ENCODE data around the gene ABCG1.

The ABCG1 gene

DNA sequence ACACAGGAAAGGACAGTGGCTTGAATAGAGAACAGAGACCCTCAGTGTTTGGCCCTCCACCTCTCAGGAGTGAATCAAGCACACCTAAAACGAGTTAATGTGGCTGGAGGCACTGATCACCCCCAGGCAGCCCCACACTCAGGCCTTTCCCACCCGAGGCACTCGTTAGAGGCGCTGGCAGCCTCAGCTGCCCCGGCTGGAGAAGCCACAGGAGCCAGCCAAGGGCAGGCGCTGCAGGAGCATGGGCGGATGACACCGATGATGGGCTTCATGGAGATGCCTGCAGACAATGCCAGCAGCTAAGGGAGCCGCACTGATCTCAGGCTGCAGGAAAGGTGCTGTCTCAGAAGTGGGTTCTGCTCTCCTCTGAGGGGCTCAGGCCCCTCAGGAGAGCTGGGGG, 24.1 kb upstream of the ABCG1 start:
- TF ChIP-seq, protein P1, sequence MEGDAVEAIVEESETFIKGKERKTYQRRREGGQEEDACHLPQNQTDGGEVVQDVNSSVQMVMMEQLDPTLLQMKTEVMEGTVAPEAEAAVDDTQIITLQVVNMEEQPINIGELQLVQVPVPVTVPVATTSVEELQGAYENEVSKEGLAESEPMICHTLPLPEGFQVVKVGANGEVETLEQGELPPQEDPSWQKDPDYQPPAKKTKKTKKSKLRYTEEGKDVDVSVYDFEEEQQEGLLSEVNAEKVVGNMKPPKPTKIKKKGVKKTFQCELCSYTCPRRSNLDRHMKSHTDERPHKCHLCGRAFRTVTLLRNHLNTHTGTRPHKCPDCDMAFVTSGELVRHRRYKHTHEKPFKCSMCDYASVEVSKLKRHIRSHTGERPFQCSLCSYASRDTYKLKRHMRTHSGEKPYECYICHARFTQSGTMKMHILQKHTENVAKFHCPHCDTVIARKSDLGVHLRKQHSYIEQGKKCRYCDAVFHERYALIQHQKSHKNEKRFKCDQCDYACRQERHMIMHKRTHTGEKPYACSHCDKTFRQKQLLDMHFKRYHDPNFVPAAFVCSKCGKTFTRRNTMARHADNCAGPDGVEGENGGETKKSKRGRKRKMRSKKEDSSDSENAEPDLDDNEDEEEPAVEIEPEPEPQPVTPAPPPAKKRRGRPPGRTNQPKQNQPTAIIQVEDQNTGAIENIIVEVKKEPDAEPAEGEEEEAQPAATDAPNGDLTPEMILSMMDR (IDR thresholded peaks at IDR 0.05) = no peak

DNA sequence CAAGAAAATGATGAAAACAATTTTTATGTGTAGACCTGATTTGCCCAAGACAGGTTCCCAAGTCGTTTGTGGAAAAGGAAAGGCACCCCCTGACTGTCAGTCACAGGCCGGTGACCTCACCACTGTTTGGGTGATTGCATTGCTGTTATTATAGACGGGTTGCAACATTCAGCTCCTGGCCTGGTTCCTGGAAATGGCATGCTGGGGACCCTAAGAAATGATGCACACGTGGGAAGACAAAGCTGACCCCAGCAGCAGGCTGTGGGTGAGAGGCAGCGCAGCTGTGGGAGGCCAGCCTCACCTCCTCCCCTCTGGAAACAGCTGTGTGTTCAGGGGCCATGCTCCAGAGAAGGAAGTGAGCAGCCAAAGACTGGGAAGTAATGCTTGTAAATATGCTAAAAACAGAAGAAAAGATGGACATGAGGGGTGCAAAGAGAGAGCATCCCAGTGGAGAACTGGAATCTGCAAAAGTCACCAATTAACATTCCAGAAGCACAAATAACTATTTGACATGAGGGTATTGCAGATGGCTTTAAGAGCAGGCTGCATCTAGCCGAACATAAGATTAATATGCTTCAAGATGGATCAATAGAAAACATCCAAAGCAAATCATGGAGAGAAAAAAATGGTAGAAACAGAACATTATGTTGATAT, 23.4 kb upstream of the ABCG1 start:
- TF ChIP-seq, protein P1 (IDR thresholded peaks at IDR 0.05) = no peak

- TF ChIP-seq, protein P1 (IDR thresholded peaks at IDR 0.05) = no peak
Measured at GRCh38 chr21:42198929-42199867, 19.7 kb upstream of the ABCG1 start.

- TF ChIP-seq, protein P1 (IDR thresholded peaks at IDR 0.05) = no peak
Measured at GRCh38 chr21:42199868-42200463, 19.0 kb upstream of the ABCG1 start.

GRCh38 chr21:42200906-42201614, 17.9 kb upstream of the ABCG1 start:
- TF ChIP-seq, protein P1 (IDR thresholded peaks at IDR 0.05) = no peak

DNA sequence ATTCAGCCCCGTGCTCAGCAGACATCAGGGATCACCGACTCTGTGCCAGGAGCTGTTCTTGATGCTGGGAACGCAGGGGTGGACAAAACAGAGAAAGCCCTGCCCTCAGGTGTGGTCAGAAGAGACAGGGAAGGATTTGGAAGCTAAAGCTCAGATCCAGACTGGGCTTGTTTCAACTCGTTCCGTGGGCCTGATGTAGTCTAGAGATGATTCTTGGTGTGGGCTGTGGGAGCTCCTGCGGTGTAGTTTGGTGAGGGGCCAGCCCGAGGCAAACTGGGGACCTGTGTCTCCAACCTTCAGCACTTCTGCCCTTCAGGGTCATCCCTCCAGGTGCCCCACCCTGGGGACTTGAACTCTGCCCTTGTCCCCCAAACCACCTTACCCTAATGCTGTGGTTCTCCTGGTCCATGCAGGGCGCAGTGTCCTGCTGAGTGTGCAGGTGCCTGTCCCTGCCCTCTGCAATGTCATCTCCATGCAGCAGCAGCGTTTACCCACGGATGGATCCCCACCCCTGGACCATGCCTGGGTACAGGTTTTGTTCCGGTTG, 17.3 kb upstream of the ABCG1 start:
- TF ChIP-seq, protein P1 (IDR thresholded peaks at IDR 0.05) = no peak

- TF ChIP-seq, protein P1 (IDR thresholded peaks at IDR 0.05) = no peak
Measured at GRCh38 chr21:42202321-42202720, 16.6 kb upstream of the ABCG1 start.

Measured in LNCAP (cell line).